GM12864 (cell line): Measurements from ENCODE around the gene ERC2.

Experiments used
- DNase-seq: peaks from one replicate; pipeline ENCODE4 v3.0.0-alpha.2; 2011; ENCODE audit warnings: low read depth
- H3K4me3 ChIP-seq: 2 replicates; pipeline ENCODE4 v1.5.1; 2011; ENCODE audit warnings: mild to moderate bottlenecking, low read depth, low read length, control low read depth
- TF ChIP-seq, protein P1 (sequence below): IDR thresholded peaks from 2 replicates; pipeline ENCODE4 v1.5.1; 2011; ENCODE audit warnings: low read depth, mild to moderate bottlenecking, moderate library complexity, low read length, control low read depth, inconsistent platforms; ENCODE audit errors: missing control alignments

Gene ERC2

GRCh38 chr3:55673764-55674163, 794.5 kb downstream of the ERC2 start:
- DNase-seq = no peak
- H3K4me3 ChIP-seq = no peak overlapping the region
- TF ChIP-seq, protein P1, sequence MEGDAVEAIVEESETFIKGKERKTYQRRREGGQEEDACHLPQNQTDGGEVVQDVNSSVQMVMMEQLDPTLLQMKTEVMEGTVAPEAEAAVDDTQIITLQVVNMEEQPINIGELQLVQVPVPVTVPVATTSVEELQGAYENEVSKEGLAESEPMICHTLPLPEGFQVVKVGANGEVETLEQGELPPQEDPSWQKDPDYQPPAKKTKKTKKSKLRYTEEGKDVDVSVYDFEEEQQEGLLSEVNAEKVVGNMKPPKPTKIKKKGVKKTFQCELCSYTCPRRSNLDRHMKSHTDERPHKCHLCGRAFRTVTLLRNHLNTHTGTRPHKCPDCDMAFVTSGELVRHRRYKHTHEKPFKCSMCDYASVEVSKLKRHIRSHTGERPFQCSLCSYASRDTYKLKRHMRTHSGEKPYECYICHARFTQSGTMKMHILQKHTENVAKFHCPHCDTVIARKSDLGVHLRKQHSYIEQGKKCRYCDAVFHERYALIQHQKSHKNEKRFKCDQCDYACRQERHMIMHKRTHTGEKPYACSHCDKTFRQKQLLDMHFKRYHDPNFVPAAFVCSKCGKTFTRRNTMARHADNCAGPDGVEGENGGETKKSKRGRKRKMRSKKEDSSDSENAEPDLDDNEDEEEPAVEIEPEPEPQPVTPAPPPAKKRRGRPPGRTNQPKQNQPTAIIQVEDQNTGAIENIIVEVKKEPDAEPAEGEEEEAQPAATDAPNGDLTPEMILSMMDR = no peak

GRCh38 chr3:55669133-55669532, 799.1 kb downstream of the ERC2 start:
- TF ChIP-seq, protein P1 = no peak
- no peak overlapping the region for H3K4me3 ChIP-seq
- DNase-seq = no peak

DNA sequence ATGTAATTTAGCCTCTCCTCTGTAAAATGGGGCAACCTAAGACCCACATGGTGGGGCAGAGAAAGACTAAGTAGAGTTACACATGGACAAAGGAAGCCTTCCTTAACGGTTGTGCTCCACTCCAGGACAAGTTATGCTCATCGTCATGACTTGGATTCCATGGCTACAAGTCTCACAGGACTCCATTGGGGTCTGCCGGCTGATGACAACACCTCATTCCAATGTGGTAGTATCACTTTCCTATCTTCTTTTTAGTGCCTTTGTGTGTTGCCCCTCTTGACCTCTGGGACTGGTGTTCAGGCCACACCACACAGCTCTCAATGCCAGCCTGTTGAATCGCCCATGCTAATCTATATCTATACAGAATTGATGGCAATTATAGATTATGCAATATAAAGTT, 799.9 kb downstream of the ERC2 start:
- no peak for DNase-seq
- TF ChIP-seq, protein P1 = no peak
- no peak overlapping the region for H3K4me3 ChIP-seq

- no peak for DNase-seq
- TF ChIP-seq, protein P1 = no peak
- H3K4me3 ChIP-seq = no peak overlapping the region
These were observed 803.9 kb downstream of the ERC2 start for GRCh38 chr3:55664387-55664786.

- no peak overlapping the region for H3K4me3 ChIP-seq
- TF ChIP-seq, protein P1 = no peak
- DNase-seq = no peak
These were observed 805.6 kb downstream of the ERC2 start for GRCh38 chr3:55662683-55663082.

DNA sequence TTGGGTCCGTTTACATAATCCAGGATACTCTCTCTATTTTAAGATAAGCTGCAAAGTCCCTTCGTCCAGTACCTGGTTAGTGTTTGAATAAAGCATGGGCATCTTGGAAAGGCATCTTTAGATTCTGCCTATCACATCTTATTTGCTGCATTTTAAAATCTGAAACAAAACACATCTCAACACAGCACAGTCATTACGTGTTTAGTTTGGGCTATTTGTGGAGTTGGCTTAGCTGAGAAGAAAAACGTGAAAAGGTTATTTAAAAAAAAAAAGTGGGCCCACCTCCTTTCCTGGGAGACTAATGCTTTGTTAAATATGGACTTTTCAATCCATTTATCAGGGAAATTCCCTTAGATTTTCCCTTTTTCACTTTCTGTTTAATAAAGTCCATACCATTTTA, 806.7 kb downstream of the ERC2 start:
- DNase-seq = no peak
- TF ChIP-seq, protein P1 = no peak
- H3K4me3 ChIP-seq = no peak overlapping the region; the same call in 1 of the 2 replicates

DNA sequence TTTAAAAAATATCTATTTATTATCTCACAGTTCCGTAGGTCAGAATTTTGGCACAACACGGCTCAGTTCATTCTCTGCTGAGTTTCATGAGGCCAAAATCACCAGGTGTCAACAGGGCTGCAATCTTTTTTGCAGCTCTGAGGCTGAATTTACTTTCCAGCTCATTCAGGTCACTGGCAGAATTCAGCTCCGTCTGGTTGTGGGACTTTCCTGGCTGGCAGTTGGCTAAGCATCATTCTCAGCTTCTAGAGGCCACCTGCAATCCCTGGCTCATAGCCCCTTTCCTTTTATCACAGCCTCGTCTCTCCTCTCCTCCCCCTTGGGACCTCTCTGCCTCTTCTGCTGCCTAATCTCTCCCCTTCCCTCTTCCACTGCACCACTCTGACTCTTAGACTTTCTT, 807.1 kb downstream of the ERC2 start:
- TF ChIP-seq, protein P1 = no peak
- H3K4me3 ChIP-seq = no peak overlapping the region; the same call in 1 of the 2 replicates
- no peak for DNase-seq
